Measurements from ENCODE around the gene PLCH1.

The PLCH1 gene

GRCh38 chr3:155745795-155746550, 1.1 kb upstream of the PLCH1 start:
- DNase-seq, result peak in 1 of 2 experiments; percentile 54

- DNase-seq, result peak; percentile 55 to 83
These were observed 753 bp downstream of the PLCH1 start for GRCh38 chr3:155744010-155744625.

DNA sequence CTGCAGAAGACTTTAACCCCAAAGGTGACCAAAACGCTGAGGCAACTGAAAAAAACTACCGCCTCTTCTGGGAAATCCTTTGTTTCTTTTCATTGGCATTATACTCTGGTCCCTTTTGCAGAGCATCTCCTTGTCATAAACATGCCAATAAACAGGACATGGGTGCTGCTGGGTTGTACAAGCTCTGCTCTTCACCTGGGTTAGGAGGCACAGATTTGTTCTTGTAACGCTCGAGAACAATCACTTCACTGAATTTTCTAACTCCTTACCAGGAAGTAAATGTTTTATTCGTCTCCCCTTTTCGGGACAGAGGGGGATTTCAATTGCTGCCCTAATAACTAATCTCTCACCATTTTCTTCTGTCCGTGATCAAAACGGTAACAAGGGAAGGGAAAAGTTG, 1.3 kb downstream of the PLCH1 start:
- DNase-seq, result no peak

GRCh38 chr3:155742349-155742965, 2.4 kb downstream of the PLCH1 start:
- DNase-seq, result no peak

GRCh38 chr3:155741603-155742002, 3.3 kb downstream of the PLCH1 start:
- no peak for DNase-seq

DNA sequence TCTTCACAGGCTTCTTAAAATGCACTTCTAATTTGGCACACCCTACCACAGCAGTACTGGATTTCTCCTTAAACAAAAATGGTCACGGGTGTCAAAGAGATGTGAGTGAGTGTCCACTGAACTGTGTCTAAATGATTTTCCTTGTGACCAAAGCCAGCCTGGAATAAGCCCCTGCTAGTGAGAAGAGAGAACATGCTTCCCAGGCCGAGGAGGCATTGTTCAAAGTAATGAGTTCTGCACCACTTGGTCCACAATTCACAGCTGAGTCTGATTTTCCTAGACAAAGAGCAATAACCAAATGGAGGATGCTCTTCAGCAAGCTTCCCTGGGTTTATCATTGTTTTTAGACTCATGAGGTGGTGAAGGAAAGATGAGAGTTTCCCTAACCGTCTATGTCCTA, 3.8 kb downstream of the PLCH1 start:
- DNase-seq, result no peak

DNA sequence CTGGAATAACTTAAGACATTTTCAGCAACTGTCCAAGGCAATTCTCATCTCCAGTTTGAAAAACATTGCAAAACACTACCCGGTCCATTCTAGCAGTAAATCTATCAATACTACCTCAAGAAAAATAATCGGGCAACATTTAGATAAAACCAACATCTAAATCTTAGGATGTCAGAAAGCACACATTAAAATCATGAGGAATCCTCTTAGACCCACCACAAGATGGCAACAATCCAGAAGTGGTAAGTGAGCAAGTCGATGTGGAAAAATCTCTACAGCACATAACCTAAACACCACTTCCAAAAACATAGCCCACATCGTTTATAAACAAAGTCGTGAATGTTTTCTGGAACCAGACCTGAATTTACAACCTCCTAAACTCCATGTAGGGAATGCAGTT, 5.7 kb downstream of the PLCH1 start:
- peak in 1 of 2 experiments; percentile 8 for DNase-seq

DNA sequence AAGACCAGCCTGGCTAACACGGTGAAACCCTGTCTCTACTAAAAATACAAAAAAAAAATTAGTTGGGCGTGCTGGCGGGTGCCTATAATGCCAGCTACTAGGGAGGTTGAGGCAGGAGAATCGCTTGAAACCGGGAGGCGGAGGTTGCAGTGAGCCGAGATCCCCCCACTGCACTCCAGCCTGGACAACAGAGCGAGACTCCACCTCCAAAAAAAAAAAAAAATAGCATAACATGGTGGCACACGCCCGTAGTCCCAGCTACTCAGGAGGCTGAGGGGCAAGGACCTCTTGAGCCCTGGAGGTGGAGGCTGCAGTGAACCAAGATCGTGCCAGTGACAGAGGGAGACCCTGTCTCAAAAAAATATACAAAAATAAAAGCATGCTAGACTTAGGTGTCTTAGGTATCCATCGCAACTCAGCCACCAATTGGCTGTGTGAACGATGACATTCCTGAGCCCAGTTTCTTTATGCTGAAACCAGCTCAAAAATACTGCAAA, 6.2 kb downstream of the PLCH1 start:
- no peak for DNase-seq

DNA sequence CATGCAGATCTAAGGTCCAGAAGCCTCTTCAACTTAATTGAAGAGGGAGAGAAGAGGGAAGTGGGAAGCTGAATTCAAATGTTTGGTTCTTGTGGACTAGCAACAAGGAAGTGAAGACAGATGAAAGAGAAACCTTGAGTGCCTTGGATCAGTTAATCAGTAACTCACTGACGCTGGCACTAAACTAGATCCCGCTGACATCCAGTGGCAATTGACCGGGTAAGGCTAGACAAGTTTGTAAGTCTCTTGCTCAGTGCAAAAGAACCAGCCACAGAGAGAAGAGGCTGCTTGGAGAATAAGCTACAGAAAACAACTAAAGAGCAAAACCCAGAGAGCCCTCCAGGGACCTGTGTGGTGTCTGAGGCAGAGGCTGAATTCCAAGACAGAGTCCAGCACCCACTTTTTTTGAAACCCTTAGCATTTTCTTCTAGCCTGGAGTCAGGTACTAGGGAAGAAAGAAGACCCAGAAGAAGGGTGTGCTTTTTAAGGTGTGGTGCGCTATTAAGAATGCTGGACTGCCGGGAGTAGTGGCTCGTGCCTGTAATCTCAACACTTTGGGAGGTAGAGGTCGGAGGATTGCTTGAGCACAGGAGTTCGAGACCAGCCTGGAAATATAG, 6.9 kb downstream of the PLCH1 start:
- DNase-seq, result no peak

DNA sequence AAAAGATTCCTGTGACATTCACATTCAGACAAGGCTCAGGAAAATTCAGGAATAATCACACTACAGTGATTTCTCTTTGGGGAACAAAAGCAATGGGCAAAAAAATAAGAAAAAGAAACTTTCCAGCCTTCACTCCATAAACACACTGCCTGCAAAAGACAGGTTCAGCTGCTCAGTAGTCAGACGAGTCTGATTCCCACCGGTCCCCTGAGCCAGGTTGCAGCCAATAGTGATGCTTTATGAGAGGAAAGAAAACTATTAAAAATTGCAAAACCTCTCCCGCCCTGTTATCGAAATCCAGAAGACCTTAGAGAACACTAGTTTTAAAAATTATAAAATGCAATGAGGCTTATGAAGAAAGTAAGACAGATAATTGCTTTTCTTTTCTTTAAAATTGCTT, 8.5 kb downstream of the PLCH1 start:
- no peak for DNase-seq

DNA sequence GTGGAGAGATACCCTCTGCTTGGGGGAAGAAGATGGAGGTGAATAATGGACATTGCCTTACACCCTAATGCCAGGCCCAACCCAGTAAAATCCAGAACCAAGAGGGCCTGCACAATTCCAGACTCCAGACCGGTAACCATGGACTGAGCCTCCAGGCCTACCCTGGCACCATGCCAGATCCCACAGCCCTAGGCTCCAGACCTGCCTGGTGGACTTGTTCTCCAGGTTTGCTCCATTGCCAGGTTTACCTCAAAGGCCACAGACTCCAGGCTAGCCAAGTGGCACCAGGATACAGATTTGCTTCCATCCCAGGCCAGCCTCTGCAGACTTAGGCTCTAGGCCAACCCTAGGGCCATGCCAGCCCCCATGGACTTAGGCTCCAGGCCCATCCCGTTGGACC, 14.0 kb downstream of the PLCH1 start:
- DNase-seq, result peak in 1 of 2 experiments; percentile 22

- DNase-seq, result peak; percentile 68 to 92
These were observed 17.0 kb downstream of the PLCH1 start for GRCh38 chr3:155727836-155728235.

DNA sequence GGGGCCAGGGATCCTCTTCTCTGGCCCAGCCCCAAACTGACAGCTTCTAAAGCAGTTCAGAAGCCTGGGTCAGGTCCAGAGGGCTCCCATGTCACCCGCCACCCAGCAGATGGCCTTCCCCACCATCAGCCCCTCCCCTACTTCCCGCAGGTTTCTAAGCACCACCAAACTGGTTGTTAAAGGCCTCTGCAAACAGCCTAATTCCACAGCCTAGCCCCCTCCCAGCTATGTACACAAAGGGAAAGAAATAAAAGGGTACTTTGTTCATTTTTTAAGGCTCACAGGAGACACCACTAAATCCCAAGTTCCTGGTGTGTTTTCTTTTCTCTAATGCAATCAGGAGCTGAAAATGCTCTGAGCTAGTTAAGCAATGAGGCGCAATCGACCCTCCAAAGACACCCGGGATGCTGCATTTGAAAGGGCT, 30.6 kb downstream of the PLCH1 start:
- DNase-seq, result peak in 1 of 2 experiments; percentile 60

DNA sequence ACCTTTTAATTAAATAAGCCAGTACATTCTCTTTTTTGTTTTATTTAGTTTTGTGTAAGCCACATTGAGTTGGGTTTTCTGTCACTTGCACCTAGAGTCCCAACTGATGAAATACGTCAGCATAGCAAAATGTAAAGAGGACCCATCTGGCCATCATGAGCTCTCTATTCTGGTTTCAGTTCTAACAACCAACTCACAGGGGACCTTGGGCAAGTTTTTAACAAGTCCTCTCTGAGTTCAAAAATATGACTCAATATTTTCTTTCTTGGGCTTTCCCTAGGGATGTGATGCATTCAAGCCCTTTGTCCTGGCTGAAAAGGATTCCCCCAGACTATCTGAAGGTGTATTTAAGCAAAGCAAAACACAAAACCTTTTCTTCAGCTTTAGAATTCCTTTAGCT, 32.9 kb downstream of the PLCH1 start:
- no peak for DNase-seq

DNA sequence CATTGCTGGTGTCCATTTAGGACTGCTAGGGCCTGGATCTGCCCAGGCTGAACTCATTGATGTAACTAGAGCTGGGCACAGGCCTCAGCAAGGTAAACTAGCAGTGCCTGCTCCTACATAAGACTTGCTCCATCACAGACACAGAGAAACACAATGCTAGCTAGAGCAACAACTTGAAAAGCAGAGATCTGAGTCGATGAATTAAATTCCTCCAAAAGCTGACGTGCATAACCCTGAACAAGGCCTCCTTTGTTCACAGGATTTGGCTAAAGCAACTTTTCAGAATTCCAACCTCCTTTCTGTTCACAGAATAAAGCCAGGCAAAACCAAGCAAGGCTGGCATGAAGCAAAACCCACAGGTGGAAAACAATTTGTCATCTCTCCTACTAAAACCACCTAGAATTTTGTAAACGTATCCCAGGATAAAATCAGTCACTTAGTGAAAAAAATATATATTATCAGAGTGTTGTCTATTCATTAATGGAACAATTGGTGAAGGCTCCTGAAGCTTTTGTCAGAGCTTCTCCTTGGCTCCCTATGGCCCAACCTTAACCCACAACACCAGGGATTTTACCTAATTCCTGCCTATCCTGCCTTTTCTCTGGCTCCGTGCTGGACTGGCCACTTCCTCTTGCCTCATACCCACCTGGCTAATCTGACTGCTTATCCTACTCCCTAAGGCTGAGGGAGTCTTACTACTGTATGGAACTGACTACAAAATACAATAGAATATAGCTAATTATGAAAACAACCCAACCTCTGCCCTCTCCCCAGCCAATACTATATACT, 39.9 kb downstream of the PLCH1 start:
- no peak for DNase-seq

DNA sequence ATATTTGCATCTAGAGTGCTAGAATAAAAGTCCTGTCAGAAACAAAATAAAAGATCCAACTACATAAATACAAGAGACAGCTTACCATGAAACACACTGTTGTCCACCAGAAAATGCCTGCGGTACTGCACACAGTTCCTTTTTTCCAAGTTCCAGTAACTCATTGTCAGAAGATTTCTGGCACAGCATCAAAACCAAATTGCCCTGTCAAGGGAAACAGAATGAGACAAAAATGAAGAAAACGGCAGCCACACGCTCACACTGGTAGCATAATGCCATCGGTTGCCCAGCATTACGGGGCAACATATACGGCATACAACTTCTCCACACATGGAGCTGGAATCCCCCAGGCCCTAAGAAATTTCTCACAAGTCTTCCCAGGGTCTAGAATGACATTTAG, 40.8 kb downstream of the PLCH1 start:
- DNase-seq, result peak in 1 of 2 experiments; percentile 18

DNA sequence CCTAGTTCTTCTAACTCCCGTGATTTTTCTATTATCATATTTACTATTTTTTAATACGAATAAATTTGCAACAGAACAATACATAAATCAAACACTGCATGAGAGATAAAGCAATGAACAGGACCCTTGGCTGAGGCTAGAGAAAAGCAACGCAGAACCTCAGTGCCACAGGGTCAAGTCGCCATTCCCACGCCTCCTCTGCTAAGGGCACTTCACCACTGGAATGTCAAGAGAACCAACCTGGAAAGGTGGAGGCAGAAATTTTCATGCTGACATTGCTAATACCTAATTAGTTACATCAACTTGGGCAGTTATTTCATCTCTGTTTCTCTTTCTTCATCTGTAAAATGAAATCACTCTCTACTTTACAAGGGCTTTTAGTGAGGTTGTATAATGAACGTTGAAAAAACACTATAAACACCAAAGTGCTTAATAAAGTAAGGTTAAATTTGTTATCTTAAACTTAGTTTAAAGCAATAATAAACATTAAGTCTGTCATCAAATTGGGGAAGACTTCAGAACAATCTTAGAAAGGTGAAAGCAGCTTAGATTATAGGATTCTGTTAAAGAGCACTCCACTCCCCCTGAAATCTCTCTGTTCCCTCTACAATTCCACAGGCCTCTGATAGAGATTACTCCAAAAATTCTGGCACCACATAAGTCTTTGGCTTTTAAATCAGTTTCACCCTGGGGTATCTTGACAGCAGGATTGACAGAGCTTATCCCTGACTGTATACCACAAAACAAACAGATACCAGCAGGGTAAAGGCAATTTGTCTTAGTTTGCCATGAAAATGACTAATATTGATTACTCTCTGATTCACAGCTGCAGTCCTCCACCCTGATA, 41.9 kb downstream of the PLCH1 start:
- DNase-seq, result no peak

DNA sequence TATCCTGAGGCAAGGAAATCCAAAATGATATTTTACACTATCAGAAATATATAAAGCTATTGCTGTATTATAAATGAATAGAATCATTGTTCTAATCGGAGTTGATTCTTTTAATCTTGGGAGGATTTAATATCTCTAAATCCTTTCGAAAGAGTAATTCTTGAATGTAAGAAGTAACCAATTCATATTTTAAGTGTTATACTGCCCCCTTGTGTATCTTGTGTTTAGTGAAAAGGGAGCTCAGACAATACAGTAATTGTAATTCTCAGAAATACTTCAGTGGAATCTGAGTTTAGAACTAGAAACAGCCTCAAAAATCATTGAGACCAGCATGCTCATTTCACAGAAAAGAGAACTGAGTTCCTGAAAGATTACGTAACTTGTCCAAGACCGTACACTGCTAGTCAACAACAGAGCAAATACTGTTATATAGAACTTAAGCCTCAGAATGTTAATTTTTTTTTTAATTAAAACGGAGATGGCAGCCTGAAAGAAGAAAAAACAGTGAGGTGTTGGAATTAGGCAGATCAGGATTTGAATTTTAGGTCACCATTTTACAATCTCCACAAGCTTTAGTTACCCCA, 42.9 kb downstream of the PLCH1 start:
- peak; percentile 52 to 85 for DNase-seq

GRCh38 chr3:155697542-155697941, 47.3 kb downstream of the PLCH1 start:
- no peak for DNase-seq

- no peak for DNase-seq
These were observed 54.0 kb downstream of the PLCH1 start for GRCh38 chr3:155690921-155691320.

DNA sequence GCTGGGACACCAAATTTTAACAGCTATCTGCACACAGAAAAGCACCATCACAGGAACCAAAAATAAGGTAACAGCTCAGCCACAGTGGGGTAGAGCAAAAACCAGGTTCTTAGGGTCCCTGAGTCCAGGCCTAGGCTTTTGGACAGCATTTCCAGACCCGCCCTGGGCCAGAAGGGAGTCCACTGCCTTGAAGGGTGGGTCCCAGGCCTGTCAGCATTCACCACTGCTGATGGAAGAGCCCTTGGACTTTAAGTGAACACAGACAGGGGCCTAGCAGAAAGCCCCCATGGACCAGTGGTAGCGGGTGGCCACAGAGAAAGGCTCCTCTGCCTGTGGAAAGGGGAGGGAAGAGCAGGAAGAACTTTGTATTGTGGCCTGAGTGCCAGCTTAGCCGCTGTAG, 56.4 kb downstream of the PLCH1 start:
- no peak for DNase-seq

Measured in NCI-H446 (cell line).